ENCODE measurements around the gene PCSK7.

GRCh38 chr11:117279711-117280376 is 48.0 kb upstream of the PCSK7 start:
- TF ChIP-seq CTCF (IDR thresholded peaks at IDR 0.05; ENCODE audit: low read length) (no peak), EZH2 (optimal IDR thresholded peaks at IDR 0.05; ENCODE audit: low read depth, low read length) (no peak), EZH2phosphoT487 (IDR thresholded peaks at IDR 0.05; ENCODE audit: low read length) (no peak)
